Neural progenitor cell (in vitro differentiated cells): ENCODE measurements around the gene EPB42.

ENCODE experiments used
- EZH2 ChIP-seq: fragments of 200-600 bp; sonication (generic); IDR thresholded peaks from 2 replicates; pipeline ENCODE4 v1.6.1; 2017; ENCODE audit warnings: antibody characterized with exemption, mild to moderate bottlenecking, moderate library complexity
- TF ChIP-seq, protein P1 (sequence below): fragments of 200-600 bp; sonication (generic); IDR thresholded peaks from 2 replicates; pipeline ENCODE4 v1.5.1; 2017; ENCODE audit warnings: antibody characterized with exemption, mild to moderate bottlenecking

DNA sequence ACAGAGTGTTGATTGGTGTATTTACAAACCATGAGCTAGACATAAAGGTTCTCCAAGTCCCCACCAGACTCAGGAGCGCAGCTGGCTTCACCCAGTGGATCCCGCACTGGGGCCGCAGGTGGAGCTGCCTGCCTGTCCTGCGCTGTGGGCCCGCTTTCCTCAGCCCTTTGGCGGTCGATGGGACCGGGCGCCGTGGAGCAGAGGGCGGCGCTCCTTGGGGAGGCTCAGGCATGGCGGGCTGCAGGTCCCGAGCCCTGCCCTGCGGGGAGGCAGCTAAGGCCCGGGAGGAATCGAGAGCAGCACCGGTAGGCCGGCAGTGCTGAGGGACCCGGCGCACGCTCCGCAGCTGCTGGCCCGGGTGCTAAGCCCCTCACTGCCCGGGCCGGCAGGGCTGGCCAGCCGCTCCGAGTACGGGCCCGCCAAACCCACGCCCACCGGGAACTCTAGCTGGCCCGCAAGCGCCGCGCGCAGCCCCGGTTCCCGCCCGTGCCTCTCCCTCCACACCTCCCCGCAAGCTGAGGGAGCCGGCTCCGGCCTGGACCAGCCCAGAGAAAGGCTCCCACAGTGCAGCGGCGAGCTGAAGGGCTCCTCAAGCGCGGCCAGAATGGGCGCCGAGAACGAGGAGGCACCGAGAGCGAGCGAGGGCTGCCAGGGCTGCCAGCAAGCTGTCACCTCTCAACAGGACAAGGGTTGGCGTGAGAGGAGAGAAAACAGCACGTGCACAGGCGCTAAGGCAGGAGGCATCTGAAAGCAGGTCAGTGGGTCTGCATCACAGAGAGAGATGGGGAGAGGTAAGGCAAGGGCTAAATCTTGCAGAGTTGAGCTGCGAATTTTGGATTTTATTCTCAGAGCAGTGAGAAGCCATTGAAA lies 5.9 kb upstream of the EPB42 start:
- TF ChIP-seq, protein P1, sequence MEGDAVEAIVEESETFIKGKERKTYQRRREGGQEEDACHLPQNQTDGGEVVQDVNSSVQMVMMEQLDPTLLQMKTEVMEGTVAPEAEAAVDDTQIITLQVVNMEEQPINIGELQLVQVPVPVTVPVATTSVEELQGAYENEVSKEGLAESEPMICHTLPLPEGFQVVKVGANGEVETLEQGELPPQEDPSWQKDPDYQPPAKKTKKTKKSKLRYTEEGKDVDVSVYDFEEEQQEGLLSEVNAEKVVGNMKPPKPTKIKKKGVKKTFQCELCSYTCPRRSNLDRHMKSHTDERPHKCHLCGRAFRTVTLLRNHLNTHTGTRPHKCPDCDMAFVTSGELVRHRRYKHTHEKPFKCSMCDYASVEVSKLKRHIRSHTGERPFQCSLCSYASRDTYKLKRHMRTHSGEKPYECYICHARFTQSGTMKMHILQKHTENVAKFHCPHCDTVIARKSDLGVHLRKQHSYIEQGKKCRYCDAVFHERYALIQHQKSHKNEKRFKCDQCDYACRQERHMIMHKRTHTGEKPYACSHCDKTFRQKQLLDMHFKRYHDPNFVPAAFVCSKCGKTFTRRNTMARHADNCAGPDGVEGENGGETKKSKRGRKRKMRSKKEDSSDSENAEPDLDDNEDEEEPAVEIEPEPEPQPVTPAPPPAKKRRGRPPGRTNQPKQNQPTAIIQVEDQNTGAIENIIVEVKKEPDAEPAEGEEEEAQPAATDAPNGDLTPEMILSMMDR = no peak
- TF ChIP-seq EZH2 = no peak
